Measurements from ENCODE around the gene SLC6A3. TPM values are rescaled to one million over a fixed set of nuclear protein-coding genes. Genes with fewer than 3 reads are reported as not detected.

Gene SLC6A3
- total and polyA plus RNA-seq, 2 of the 13 experiments (the other 11 are each of a cell fraction or from before 2014, with no cell fraction given), result 0.01 TPM; not detected in 1

- no peak for TF ChIP-seq ZUFSP (CRISPR knock-in tag; IDR thresholded peaks at IDR 0.05; ENCODE audit: borderline replicate concordance)
- TF ChIP-seq PATZ1 (CRISPR knock-in tag; IDR thresholded peaks at IDR 0.05), result peak; percentile 24; the same call in 1 of the 2 replicates
- TF ChIP-seq ZNF484 (CRISPR knock-in tag; IDR thresholded peaks at IDR 0.05; ENCODE audit: borderline replicate concordance, low read depth), result no peak
- no peak for TF ChIP-seq TRIM24 (CRISPR knock-in tag; IDR thresholded peaks at IDR 0.05)
- no peak for TF ChIP-seq SOX13 (IDR thresholded peaks at IDR 0.05)
- TF ChIP-seq SOX13 (CRISPR knock-in tag; conservative IDR thresholded peaks at IDR 0.05 in 1 of 2, IDR thresholded peaks at IDR 0.05 in 1 of 2), result no peak
- no peak for TF ChIP-seq ZSCAN9 (CRISPR knock-in tag; IDR thresholded peaks at IDR 0.05; ENCODE audit: borderline replicate concordance)
- TF ChIP-seq THYN1 (CRISPR knock-in tag; IDR thresholded peaks at IDR 0.05; ENCODE audit: borderline replicate concordance, low read depth), result no peak
- TF ChIP-seq GABPA (IDR thresholded peaks at IDR 0.05; ENCODE audit: low read depth, low read length), result no peak
- no peak for TF ChIP-seq GABPA (CRISPR knock-in tag; IDR thresholded peaks at IDR 0.05; ENCODE audit: low read depth)
- no peak for TF ChIP-seq SMARCC2 (IDR thresholded peaks at IDR 0.05)
- no peak for TF ChIP-seq IKZF4 (CRISPR knock-in tag; IDR thresholded peaks at IDR 0.05; ENCODE audit: borderline replicate concordance, low read depth, not compliant biosample characterization)
- TF ChIP-seq ZZZ3 (CRISPR knock-in tag; IDR thresholded peaks at IDR 0.05; ENCODE audit: borderline replicate concordance), result no peak
- TF ChIP-seq GTF2F1 (IDR thresholded peaks at IDR 0.05; ENCODE audit: low read length), result no peak
- no peak for TF ChIP-seq SNAI1 (CRISPR knock-in tag; IDR thresholded peaks at IDR 0.05; ENCODE audit: borderline replicate concordance)
- TF ChIP-seq ZNF800 (CRISPR knock-in tag; IDR thresholded peaks at IDR 0.05), result no peak
- TF ChIP-seq ZNF841 (CRISPR knock-in tag; IDR thresholded peaks at IDR 0.05; ENCODE audit: borderline replicate concordance), result no peak
- no peak for TF ChIP-seq ZSCAN30 (CRISPR knock-in tag; IDR thresholded peaks at IDR 0.05)
- no peak for TF ChIP-seq CAMTA2 (CRISPR knock-in tag; IDR thresholded peaks at IDR 0.05; ENCODE audit: borderline replicate concordance)
- TF ChIP-seq IRF2 (CRISPR knock-in tag; IDR thresholded peaks at IDR 0.05), result no peak
- no peak for TF ChIP-seq BCL6 (CRISPR knock-in tag; IDR thresholded peaks at IDR 0.05)
- no peak for TF ChIP-seq ZNF121 (CRISPR knock-in tag; IDR thresholded peaks at IDR 0.05)
- TF ChIP-seq MED1 (CRISPR knock-in tag; IDR thresholded peaks at IDR 0.05), result 0 out of 2 replicates have a peak, but pooled peaks have one; percentile 20
- no peak for TF ChIP-seq KAT7 (CRISPR knock-in tag; IDR thresholded peaks at IDR 0.05; ENCODE audit: borderline replicate concordance)
- no peak for TF ChIP-seq TCF7L2 (IDR thresholded peaks at IDR 0.05; ENCODE audit: low read depth, low read length)
Measured at GRCh38 chr5:1479581-1480188, 34.4 kb upstream of the SLC6A3 start (continued).
